ENCODE data around the gene LIMCH1.
"Not testable (repeated sequence)": the region's sequence is repeated elsewhere in the genome, so short reads cannot be mapped to it uniquely, and the experiment has no call there.

LIMCH1 gene

DNA sequence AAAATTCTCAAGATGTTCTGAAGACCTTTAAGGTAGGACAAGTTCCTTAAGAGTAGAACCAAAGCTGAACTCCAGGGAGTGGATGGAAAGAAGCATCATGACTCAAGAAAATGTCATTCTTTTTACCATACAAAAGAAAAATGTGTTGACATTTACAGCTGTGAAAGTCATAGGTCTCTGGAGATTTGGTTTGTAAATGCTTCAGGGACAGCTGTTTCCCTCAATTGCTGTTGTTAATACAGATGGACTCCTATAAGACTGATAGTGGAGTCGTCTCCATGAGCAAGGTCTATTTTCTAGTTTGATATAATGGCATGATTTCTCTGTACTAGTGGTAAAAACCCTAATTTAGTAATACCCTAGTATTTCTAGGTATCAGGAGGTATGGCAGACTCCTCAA, 108.9 kb downstream of the LIMCH1 start:
- DNase-seq: no peak

DNA sequence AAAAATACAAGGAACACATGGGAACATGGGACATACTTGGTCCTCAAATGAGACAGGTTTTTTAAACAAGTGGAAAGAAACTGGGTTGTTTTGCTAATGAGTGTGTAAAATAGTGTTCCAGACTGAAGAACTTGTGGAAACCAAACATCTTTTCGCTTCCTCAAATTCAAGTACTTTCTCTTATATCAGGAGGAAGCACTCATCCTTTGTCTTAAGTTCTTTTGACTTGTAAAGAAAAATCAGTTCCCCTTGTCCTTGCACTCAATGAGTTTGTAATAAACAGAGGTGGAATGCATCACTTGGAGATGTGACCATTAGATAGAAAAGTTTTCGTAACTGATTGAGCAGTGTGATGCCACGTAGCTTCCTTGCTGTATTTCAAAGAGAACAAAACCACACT, 109.4 kb downstream of the LIMCH1 start:
- no peak for DNase-seq

DNA sequence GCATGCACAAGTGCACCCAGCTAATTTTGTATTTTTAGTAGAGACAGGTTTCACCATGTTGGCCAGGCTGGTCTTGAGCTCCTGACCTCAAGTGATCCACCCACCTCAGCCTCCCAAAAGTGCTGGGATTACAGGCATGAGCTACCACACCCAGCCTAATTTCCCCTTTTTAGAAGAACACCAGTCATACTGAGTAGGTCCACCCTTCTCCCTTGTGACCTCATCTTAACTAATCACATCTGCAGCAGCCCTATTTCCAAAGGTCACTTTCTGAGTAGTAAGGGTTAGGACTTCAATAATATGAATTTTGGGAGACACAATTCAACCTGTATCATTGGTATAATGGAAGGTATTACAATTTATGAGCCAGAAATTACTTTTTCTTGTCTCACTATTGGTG, 113.2 kb downstream of the LIMCH1 start:
- not testable (repeated sequence) for DNase-seq

DNA sequence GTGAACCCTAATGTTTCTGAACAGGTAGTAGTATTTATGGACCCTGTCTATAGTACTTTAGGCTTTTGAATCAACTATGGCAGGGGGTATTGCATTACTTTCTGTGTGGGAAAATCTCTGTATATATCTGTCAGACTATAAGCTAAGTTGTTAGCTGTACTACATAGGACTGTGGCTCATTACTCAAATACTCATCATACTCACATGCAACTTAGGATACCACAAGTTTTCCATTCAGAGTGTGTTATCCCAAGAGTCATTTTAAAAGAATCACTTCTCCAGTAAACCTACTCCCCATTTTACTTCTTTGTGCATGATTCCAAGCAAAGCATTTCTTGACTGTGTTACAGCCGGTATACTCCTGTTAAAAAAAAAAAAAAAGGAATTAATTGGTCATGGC, 115.0 kb downstream of the LIMCH1 start:
- no peak for DNase-seq

DNA sequence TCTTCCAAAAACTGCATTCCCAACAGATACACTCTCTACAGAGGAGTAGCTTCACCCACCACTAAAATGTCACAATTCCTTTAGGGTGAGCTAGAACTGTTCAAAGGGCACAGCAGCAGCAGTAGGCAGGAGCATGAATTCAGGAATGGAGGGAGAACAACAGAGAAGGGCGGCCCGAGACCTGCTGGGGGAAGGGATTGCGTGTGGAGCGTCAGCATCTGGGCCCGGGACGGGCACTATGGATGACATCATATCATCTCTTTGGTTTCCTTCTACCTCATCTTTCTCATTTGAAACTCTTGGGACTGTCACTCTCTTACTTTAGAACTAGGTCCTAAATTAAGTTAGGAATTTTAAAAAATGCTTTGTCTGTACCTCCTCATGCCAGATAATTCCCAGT, 115.6 kb downstream of the LIMCH1 start:
- no peak for DNase-seq

DNA sequence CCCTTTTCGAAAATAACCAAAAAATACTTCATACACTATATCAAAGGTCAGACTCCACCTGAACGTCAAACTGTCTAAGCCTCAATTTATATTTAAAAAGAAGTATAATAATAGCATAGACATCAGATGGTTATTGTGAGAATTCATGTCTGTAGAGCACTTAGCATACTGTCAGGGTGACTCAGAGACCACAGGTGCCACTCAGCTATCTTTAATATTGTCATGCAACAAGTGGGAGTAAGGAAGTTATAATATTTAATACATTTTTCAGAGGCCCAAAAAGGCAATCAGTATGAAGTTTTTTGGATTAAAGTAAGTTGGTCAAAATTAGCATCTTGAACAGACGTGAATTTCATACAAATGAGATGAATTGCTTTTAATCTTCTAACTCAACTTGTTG, 117.2 kb downstream of the LIMCH1 start:
- no peak for DNase-seq

DNA sequence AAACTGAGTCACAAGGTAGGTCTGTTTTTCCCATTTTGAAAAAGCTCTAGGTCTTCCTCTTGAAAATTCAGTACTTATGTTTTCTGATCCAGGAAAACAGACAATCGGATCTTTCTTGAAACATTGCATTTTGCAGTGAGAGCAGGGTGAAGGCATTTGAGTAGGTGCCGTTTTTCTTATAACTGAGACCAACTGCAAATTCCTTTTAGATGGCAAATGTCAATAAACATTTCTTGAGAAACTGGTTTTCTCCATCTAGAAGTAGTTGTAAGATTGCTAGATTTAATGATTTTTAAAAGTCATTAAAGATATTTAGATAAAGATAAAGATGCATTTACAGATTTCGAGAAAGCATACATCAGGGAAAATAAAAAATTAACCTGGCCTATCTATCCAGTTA, 118.1 kb downstream of the LIMCH1 start:
- no peak for DNase-seq

DNA sequence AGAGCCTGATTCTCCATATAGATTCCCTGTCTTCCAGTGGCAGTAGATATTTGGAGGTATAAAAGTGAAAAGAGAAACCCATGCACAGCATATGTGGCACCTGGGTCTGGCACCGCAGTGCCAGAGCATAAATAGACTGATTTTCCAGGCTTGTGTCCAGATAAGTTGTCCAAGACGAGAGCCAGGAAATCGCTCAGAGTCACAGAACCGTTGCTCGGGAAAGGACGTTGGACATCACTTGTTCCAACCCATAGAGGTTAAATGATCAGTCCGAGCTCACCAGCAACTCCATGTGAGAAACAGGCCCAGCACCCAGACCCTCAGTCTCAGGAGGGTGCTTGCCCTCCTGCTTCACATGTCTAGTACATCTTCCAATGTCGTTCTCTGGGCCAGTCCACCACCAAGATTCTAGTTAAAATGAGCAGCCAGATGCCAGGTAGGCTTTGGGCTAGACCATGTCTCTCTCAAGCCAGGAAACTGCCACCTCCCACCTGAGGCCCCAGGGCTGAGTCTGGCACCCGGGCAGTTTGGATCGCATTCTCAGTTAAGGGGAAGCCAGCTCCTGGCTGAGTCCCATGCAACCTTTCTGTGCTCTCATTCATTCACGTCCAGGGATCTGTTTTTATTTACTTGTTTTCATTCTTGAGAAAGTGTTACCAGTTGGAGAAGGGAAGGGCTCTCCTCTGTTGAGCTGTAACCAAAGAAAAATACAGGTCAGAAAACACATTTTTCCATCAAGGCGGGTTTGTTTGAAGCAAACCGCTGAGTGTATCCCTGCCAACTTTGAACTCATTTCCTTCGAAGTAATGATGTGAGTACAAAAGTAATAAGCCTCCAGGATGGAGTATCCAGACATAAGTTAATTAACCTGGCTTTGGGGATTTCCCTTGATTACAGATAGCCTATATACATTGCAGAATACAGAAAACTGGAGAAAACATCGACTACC, 118.9 kb downstream of the LIMCH1 start:
- DNase-seq: no peak

DNA sequence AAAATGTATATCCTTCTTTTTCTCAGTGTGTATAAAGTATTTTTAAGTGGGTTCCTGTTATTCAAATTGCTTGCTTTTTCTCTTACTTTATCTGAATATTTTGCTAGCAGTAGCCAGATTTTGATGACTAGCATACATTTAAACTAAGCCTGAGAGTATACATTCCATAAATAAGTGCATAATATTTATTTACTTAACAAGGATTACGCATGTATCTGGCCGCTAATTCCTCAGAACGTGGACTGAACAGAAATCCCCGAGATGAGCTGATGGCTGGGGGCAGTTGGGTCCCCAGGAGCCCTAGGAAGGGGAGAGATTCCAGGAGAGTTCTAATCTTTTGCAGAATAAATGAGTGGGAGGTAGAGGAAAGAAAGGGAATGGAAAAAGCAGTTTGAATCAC, 119.6 kb downstream of the LIMCH1 start:
- no peak for DNase-seq

DNA sequence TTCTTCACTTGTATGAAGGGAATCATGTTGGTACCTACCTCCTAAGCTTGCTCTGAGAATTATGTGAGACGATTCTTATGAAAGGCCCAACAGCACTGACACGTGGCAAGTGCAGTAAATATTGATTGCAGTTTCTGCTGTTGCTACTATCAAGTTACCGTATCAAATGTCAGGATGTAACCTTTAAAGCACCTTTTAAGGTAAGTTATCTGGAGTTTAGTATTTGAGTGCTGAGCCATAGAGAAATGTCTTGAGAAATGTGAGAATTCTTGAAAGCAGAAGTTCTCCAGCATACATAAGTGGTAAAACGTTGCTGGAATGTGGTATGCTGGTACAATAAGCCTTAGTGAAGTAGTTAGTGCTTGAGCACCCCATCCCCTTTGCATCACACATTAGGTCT, 120.2 kb downstream of the LIMCH1 start:
- no peak for DNase-seq

DNA sequence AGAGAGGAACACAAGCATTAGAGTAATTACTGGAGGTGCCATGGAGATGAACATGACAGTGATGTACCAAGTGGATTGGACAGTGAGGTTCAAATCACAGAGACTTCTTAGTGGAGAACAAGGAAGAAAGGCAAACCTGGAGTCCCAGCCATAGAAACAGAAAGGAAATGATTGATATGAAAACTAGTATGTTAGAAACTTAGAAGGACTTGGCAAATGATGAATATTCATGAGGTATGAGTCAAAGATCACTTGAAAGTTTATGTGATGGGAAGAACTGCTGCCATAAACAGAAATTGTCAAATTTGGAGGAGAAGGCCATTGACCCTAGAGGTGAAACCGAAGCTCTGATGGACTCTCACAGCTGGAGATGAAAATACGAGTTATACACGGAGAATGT, 122.4 kb downstream of the LIMCH1 start:
- DNase-seq: no peak

DNA sequence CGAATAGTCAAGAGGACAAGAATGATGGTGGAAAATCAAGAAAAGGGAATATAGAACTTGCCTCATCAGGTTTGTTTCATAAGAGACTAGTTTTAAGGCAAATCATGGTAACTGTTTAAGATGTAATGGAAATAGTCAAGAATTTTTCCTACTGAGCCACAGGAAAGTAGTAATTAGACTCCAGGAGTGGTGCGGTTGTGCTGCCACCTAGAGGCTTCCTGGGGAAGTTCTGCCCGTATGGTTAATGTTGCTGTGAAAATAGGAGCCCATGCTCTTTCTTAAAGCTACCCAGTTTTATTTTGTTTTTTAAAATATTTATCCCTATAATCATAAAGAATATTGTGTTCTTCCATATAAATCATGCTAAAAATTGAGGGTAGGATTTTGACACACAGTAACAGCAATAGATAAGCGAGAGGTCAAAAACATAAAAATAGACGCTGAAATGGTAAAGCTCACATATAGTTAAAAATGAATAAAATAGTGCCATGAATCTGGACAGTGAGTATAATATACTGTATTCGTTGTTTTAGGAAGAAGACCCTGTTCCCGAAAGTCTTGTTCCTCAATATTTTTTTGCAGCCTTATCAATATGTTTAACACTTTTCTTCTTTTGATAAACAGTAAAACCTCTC, 123.6 kb downstream of the LIMCH1 start:
- DNase-seq: no peak

DNA sequence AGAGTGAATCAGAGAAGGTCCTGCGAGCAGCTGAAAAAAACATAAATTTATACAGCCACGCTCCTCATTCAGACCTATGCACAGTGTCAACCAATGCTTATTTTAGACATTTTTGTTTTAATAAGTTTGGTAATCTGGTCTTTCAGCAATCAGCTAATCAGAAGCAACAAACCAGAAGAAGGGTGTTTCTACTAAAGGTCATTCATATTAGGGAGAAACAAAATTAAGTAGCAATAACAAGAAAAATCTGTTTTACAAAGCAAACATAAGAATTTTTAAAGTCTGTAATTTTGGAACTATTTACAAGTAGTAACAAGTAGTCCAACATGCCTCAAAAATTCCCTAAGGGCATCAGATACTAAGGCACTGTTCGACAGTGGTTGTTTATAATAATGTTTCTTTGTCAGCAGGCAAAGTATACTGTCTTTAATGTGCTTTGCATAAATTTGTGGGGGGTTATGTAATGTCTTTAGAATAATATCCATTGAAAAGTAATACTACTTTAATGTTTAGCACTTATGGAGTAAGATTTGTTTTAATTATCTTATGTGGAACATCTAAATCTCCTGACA, 127.8 kb downstream of the LIMCH1 start:
- no peak for DNase-seq

DNA sequence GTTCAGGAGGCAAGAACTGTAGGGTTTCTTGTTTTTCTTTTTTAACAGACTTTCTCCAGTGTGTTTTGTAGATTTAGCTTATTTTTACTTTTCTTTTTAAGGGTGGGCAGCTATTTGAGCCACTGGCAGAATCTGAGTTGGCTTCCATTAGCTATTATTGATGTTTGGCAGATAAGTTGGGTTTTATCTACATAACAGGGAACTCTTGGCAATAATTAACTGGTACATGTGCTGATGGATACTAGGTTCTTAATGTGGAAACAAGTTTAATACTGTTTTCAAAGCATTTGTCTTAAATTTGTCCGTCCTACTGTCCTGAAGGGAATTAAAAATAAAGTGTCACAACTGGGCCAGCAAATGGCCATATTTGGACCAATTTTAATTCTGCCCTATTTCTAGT, 130.1 kb downstream of the LIMCH1 start:
- no peak for DNase-seq

DNA sequence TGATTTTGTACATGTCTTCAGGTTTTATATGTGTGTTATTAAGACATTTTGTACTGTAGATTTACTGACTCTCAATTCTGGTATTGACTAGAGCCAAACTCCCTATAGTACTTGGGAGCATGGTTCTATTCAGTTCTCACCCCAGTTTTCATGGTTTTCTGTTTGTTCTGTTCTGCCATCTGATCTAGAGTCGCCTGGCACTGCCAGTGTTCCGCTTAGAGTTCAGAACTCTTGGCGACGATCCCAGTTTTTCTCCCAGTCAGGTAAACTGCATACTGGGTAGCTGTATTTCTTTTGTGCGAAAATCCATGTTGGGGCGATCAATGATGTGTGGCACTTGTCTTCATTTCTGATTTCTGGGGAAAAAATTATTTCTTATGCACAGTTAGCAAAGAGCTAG, 132.6 kb downstream of the LIMCH1 start:
- DNase-seq: no peak

DNA sequence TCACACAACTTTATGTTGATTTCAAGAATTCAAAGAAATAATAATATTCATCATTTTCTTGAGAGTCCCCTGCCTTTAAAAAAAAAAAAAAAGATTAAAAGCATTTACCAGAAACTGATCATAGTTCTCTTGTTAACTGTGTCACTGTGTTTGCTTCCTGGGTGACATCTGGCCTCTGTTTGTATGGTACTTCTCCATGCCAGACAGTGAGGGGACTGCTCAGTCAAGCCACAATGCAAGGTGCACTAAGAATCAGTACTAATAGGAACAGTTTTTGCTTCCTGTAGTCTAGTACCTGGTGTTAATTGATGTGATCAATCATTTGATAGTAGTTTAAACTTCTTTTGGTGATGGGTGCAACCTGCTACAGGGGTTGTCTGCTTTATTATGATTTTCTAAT, 133.0 kb downstream of the LIMCH1 start:
- no peak for DNase-seq

DNA sequence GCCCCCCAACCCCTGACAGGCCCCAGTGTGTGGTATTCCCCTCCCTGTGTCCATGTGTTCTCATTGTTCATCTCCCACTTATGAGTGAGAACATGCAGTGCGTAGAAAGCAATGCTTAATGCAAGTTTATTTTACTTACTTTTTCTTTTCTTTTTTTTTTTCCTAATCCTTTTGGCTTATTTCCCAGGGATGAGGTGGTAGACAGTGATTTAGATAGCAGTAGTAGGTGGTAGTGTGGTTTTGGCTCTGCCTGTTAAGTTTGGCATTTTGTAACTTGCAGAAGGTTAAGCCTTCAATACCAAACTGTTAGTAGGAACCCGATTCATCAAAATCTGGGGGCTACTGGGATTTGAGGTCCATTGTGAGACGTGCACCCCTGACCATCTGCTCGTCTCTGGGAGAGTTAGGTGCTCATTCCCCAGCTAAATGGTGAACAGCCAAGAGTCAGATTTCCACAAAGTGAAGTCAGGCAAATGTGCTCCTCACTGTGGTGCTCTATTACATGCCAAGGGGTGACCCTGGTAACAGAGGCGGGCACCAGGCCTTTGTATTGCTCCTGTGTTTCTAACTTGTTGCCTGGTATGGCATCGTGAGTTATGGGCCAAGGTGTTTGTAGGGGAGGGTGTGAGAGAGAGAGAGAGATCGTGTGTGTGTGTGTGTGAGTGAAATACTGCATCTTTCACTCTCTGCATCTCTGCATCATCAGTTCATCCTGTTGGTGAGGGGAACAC, 140.3 kb downstream of the LIMCH1 start:
- no peak for DNase-seq

DNA sequence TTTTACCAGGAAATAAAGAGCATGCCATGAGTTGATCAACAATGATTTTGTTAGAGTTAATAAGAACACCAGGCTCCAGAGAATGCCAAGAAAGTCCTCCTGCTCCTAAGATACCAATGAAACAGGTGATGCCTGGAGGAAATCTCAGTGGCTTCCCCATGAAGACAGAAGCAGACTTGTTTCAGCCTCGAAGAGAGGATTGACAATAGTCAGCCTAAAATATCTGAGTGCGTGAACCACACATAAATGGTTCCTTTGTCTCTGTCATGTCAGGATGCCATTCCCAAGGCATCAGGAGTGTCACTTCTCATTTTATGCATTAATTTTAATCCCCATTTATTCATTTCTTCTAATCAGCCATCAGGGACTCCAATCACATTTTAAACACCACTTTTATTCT, 141.0 kb downstream of the LIMCH1 start:
- DNase-seq: no peak

DNA sequence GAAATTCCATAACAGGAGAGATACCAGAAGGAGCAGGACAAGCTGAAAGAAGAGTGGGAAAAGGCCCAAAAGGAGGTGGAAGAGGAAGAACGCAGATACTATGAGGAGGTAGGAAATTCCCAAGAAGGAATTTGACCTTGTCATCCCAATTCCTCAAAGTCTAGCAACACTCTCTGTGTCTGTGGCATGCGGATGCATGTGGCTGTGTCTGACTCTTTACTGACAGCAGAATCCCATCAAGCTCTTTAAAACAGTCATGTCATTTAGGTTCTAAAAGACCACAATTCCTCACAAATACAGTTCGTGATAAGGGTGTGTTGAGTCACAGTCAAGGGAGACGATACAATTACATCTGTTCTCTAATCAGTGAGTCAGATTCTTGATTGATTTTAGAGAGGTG, 142.0 kb downstream of the LIMCH1 start:
- DNase-seq: no peak

DNA sequence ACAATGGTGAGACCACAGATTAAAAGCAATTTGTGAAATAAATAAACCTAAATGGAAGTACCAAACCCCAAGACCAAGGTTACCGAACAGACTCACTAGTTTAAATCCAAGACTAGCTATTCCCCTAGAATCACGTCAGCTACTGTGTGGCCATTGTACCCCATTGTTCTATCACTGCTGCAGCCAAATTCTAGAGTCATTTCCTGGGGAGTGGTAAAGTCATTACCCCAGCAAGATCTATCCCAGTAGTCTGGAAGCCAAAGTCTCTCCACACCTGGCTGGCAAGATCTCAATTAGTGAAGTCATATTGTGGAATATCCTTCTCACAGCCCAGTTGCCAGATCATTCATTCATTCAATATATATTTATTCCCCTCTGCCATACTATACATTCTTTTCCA, 143.1 kb downstream of the LIMCH1 start:
- DNase-seq: no peak

DNA sequence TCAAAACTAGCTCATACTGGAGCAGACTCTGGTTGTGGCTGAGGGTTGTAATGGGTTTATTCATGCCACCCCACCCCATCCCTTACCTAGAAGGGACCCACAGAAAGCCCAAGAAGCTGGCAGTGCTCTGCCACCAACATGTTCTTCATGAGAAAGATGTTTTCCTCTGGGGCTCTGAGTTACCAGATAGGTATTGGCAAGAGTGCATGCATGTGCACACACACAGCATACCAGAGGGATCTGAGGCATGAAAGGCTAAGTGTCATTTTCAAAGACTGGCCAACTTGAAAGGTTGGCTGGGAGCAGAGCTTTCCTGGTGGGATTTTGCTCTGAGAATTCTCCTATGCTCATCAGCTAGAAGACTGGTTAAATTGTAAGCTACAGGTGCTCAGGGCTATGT, 145.4 kb downstream of the LIMCH1 start:
- DNase-seq: no peak

DNA sequence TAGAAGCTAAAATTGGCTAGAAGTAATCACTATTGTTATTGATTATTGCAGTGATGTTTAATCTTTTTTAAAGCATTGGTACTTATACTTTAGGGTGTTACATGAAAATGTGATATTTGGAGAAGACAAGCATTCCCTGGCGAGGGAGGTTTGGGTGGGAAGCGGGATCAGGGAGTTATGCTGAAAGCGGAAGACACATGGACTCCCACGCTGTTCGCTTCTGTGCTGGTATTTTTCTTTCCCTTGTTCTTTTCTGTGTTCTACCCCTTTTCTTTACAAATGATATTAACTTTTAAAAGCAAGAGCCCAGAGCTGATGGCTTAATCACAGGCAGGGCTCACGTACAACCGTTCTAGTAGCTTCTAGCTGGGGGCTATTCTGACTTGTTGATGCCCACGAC, 148.9 kb downstream of the LIMCH1 start:
- no peak for DNase-seq

DNA sequence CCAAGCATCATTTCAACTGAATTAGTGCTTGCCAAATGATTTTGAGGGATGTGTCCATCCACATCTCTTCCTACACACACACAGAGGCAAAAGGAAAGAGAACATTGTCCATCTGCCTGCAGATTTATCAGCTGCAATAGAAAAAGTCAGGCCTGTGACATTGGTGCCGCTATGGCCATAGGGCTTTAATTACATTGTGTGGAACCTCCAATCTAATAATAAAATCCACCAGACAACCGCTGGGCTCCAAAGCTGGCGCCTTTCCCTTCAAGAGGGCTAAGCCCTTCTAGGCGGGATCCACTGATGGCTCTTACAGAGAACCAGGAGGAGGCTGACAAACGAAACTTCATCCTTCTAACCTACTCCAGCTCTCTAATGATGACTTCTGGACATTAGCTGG, 150.0 kb downstream of the LIMCH1 start:
- DNase-seq: no peak

Data from activated CD4-positive, alpha-beta T cell treated with anti-CD3 and anti-CD28 coated beads for 1 hour (primary cell).